Loucy (cell line): ENCODE data around the gene MAP7D1.

Source experiments
- EZH2phosphoT487 ChIP-seq: fragments of 200-600 bp; IDR thresholded peaks from 2 replicates; pipeline ENCODE4 v1.6.1; 2018; ENCODE audit warnings: antibody characterized with exemption, mild to moderate bottlenecking, moderate library complexity, borderline replicate concordance
- TF ChIP-seq, protein P1 (sequence below): fragments of 200-600 bp; sonication (generic); conservative IDR thresholded peaks from 2 replicates; pipeline ENCODE4 v1.5.1; 2014; ENCODE audit warnings: mild to moderate bottlenecking, antibody characterized with exemption, low read length

DNA sequence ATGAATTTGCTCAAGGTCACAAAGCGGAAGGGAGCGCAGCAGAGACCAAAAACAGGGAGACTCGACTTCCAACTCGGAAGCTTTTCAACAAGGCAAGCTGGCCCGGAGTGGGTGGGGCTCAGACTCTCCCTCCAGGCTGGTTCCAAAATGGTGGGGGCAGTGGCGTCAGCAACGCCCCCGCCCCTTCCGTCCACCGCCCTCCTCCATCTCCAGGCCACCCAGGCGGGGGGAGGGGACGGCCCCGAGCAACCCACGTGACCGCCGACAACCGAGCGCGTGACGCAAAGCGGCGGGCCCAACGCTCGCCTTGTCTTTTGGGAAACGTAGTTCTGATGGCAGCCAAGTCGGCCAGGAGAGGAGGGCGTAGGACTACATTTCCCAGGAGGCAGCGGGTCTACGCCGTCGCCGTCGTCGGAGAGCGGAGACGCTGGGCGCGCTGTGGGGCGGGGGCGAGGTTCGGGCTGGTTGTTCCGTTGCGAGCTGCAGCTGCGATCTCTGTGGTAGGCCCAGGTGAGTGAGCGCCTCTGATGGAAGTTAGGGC is 68.1 kb downstream of the MAP7D1 start, which contains the start of gene THRAP3:
- TF ChIP-seq, protein P1, sequence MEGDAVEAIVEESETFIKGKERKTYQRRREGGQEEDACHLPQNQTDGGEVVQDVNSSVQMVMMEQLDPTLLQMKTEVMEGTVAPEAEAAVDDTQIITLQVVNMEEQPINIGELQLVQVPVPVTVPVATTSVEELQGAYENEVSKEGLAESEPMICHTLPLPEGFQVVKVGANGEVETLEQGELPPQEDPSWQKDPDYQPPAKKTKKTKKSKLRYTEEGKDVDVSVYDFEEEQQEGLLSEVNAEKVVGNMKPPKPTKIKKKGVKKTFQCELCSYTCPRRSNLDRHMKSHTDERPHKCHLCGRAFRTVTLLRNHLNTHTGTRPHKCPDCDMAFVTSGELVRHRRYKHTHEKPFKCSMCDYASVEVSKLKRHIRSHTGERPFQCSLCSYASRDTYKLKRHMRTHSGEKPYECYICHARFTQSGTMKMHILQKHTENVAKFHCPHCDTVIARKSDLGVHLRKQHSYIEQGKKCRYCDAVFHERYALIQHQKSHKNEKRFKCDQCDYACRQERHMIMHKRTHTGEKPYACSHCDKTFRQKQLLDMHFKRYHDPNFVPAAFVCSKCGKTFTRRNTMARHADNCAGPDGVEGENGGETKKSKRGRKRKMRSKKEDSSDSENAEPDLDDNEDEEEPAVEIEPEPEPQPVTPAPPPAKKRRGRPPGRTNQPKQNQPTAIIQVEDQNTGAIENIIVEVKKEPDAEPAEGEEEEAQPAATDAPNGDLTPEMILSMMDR: no peak
- TF ChIP-seq EZH2phosphoT487: no peak
